CD4-positive, alpha-beta T cell treated with Interferon alpha-2 for 1 hour (primary cell): ENCODE measurements around the gene UBALD1.

Experiments
- DNase-seq, 2 donors: peaks; one replicate each; pipeline ENCODE4 v3.0.0-alpha.2; 2020 to 2022

UBALD1 gene

DNA sequence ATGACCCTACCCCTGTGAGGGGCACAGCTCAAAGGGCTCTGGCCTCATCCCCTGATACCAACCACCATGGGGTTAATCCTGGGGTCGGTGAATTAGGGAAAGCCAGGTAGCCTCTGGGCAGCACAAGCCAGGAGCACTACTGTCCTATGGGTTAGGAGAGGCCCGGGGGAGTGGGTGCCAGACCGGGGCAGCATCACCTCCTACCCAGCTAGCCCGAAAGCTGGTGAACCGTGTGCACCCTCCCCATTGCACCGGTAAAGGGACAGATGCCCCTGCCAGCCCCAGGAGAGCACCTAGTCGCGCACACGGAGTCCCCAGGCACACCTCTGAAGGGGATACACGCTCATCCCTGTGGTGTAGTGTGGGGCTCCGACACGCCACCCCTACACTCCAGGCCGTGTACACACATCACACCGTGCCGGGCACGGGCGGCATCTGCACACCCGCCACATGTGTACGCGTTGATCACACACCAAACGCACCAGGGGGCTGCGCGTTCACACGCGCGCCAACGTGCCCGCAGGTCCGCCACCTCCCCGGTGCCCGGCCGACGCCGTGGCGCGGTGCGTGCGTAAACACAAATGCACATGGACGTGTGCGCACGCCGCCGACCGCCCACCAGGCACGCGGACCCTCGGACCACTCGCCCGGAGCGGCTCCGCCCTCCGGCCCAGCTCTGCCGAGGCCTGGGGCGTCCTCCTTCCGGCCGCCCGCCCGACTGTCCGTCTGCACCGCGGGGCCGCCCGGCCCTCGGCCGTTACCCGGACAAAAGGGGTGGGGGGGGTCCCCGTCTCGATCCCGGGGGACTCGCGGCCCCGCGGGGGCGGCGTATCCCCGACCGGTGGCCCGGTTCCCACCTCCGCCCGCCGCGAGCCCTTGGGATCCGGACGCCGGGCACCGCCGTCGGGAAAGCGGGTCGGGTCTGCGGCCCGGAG lies 785 bp downstream of the UBALD1 start:
- DNase-seq, result peak; percentile 12 to 29

DNA sequence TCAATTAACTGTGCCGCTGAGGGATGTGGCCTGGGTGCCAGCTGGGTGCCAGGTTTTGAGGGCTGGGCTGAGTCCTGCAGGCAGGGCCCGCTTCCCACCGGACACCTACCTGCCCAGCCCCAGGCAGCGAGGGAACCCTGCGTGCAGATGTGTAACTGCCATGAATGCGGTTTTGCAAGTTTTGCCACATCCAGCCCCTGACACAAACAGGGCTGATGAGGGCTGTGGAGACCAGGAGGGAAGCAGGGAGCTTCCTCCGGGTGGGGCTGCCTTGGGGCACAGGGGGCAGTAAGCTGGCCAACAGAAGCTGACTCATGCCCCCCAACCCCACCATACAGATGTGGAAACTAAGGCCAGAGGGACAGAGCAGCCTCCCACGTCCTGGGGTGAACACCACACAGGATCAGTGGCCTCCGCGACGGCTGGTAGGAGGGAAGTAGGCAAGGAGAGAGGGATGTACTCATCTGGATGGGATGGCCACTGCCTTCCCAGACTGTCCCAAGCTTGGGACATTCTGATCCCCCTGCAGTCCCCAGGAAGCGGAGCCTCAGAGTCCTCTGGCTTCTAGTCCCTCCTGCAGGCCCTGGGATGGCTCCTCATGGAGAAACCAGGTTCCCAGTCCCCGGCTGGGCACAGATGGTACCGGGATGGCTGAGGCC lies 1.6 kb downstream of the UBALD1 start:
- DNase-seq, result no peak

GRCh38 chr16:4612474-4612931 lies 2.2 kb downstream of the UBALD1 start:
- no peak for DNase-seq

DNA sequence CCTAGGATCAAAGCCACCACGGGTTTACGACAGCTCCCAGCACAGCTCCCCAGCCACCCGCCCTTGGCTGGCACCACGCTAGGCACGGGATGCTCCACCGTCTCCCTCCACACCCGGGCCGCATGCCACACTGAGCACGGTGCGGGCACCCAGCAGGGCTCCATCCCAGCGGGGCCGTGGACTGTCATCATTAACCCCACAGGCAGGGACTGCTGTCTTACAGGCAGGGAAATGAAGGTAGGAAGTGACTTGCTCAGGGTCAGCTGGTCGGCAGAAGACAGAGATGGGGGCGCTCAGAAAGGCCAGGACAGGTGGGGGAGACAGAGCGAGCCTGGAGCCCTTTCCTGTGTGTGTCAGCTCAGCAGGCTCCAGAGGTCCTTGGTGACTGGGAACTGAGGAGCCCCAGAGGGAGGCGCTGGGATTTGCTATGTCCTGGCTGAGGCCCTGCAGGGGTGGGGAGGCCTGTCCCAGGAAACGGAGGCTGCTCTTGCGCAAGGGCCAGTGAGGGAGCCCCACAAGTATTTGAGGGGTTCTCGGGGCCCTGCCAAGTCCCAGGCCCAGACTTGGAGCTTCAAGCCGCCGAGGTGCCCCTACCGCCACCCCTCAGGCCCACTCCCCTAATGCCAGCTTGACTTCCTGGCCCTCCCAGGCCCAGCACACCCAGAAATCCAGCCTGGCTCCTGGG lies 3.2 kb downstream of the UBALD1 start:
- no peak for DNase-seq

DNA sequence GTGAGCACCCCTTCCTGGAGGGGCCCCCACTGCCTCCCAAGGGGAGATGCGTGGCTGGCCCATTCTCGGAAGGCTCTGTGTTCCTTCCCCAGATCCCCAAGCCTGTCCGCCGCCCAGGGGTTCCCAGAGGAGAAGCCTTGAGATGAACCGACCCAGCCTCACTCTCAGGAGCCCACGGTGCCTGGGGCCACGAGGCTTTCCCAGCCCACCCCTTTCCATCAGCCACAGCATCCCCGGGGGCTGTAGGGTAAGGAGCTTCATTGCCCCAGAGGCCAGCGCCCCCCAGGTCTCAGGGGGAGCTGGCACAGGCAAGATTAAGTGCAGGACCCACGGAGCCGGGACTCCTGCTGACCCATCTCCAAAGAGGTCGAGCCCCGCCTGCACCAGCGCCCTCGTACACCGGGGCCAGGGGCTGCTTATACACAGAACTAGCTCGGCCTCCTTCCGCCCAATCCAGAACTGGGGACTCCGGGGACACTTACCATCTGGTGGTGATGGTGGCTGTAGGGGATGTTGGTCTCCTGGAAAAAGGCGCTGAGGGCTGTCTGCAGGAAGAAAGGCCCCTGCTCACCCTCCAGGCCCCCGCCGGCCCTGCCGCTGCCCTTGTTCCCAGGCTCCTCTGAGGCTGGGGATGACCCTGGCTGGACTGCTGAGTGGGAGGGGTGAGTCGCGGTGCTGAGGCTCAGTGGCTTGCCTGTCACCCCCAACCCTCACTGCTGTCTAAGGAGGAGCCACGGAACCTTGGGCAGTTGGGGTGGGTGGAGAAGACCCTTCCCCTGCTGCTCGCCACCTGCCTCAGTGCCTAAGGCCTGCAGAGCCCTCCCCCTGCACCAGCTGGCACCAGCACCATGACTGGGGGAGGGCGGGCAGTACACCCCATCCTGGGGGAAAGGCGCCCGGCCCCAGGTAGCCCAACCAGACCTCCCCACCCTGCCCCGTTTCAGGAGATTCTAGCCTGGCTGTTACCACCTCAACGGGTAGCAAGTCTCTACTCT lies 4.4 kb downstream of the UBALD1 start:
- DNase-seq, result no peak

DNA sequence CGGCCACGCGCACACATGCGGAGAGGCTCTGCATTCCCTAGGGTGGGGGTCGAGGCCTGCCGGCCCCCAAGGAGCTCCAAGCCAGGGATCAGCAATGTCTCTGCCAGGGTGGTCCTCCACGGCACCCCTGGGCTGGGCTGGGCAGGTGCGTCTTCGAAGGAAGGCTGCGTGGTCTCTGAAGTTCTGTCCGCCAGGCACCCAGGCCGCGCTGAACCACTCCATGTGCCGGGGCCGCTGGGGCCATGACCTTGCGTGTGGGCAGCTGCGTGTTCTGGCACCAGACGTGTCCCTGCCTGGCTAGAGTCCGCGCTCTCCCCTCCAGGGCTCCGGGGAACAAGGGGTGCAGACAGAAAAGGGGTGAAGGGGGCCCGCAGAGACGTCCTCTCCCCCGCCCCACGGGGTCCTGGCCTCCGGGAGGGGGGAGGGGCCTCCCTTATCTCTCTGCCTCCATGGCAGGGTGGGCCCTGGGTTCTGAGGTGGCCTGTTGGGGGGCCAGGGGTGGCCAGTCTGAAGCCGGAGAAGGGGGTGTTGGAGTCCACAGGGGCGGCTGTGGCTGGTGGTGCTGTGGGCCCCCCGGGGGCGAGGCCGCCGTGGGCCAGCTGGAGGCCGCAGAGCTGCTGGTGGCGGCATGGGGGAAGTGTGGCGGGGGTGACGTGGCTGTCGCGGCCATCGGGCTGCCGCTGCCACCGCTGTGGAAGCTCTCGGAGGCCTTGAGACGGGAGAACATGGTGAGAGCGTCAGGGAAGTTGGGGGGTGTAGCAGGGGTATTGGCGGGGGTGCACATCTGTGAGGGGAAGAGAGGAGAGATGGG lies 5.3 kb downstream of the UBALD1 start:
- DNase-seq, result no peak

DNA sequence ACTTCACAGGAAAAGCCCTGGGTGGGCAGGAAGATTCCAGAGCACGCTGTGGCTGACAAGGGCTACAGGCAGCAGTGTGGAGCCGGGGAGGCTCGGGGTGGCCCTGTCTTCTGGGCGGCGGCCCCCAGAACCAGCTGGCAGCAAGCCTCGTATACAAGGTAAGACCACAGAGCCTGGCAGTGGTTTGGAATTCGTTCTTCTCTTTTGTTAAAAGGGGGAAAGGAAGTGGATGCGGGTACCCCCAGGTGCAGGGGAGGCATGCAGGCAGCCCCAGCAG lies 6.0 kb downstream of the UBALD1 start:
- DNase-seq, result no peak

GRCh38 chr16:4607841-4608703 lies 6.6 kb downstream of the UBALD1 start:
- no peak for DNase-seq

GRCh38 chr16:4606354-4606753 lies 8.3 kb downstream of the UBALD1 start:
- no peak for DNase-seq

GRCh38 chr16:4604401-4604800 lies 10.3 kb downstream of the UBALD1 start:
- DNase-seq, result no peak

GRCh38 chr16:4603624-4604170 lies 11.0 kb downstream of the UBALD1 start:
- no peak for DNase-seq

- DNase-seq, result no peak
These were observed 12.4 kb downstream of the UBALD1 start for GRCh38 chr16:4602331-4602730.

DNA sequence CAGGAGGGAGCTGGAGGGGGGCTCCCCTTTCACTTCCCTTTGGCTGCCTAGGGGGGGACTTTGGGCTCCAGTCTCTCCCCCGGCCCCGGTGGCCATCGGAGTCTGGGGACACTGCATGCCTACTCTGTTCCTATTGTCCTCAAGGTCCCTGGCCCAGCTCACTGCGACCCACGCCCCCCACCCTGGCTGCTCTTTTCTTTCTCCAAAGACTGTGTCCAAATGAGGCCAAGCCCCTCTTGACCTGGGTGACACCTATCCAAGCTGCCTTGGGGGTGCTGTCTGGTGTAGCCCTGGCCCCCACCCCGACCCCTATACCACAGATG lies 12.9 kb downstream of the UBALD1 start:
- no peak for DNase-seq

DNA sequence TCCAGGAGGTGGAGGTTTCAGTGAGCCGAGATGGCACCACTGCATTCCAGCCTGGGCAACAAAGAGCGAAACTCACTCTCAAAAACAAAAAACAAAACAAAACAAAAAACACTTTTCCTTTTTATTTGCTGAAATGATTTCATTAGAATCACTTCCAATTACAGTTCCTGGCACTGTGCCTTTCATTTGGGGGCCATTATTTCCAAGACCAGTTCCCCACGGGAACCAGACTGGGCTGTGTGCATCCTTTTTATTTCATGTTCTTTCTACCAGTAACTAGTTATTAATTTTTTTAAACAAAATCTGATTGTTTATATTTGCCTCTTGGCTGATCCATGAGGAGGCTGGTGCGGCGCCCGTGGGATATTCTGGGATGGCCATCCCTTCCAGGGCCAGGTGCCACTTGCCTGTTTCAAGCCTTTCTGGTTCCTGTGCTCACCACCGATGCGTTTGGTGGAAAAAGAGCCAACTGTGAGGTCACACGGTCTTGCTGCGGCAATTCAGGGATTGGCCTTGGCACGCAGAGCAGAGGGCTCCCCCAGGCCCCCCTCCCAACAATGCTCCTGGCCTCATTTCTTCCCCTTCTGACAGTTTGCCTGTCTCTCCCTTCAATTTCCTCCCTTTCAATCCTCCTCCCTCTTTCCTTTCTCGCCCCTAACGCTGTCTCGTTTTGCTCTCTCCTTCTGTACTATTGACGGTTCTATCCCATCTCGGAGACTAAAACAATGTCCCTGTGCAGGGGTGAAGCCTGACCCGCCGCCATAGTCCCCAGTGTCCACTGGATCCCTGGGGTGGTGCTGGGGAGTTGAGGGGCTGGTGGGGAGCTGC lies 13.4 kb downstream of the UBALD1 start:
- DNase-seq, result no peak

GRCh38 chr16:4599545-4599944 lies 15.1 kb downstream of the UBALD1 start:
- no peak for DNase-seq

- no peak for DNase-seq
These were observed 15.7 kb downstream of the UBALD1 start for GRCh38 chr16:4599037-4599436.

GRCh38 chr16:4597174-4597573 lies 17.5 kb downstream of the UBALD1 start:
- no peak for DNase-seq

GRCh38 chr16:4594433-4595410 lies 20.0 kb downstream of the UBALD1 start:
- DNase-seq, result no peak
